A549 (cell line): ENCODE data around the gene BAIAP2L1. TPM values are rescaled to one million over a fixed set of nuclear protein-coding genes. Genes with fewer than 3 reads are reported as not detected.

Source experiments
- ATAC-seq, 2 experiments: fragments of 200-7000 bp in 1 of 2; fragments of >200 bp in 1 of 2; cut with Nextera tagmentation in 1 of 2; cut with Tn5 transposase in 1 of 2; 3 replicates each; pipeline versions ENCODE4 v1.8.0 to v1.9.1; 2018 to 2020; ENCODE audit warnings: mild to moderate bottlenecking in 1 of 2, moderate library complexity in 1 of 2
- CTCF ChIA-PET: fragments of 300-600 bp; sonication (Branson Sonifier 250); formaldehyde crosslinking; extraction: SDS; loops from one replicate; lab custom pipeline; 2021; ENCODE audit warnings: antibody characterized with exemption, inconsistent platforms; lab: Yijun Ruan, JAX
- POLR2A ChIA-PET: fragments of 350-600 bp; formaldehyde crosslinking; extraction: SDS; loops from one replicate; lab custom pipeline; 2021; ENCODE audit warnings: antibody characterized with exemption, inconsistent platforms; lab: Yijun Ruan, JAX
- DNase-seq, 2 experiments: peaks; one replicate each; pipeline versions ENCODE4 v3.0.0 to v3.0.0-alpha.2; 2011 to 2016; ENCODE audit warnings: low read depth in 1 of 2, low spot score in 1 of 2
- FAIRE-seq: peaks from 2 replicates; lab custom pipeline; 2011; peaks lifted over from hg19 to GRCh38; lab: Jason Lieb, UNC
- H3K27ac ChIP-seq, 2 experiments: fragments of >200 bp; sonication (Bioruptor Twin); formaldehyde crosslinking; 3 replicates each; pipeline ENCODE4 v1.5.1; 2016 to 2017
- H3K4me1 ChIP-seq: fragments of >200 bp; sonication (Bioruptor Twin); formaldehyde crosslinking; 3 replicates; pipeline ENCODE4 v1.6.1; 2016
- H3K4me2 ChIP-seq: fragments of >200 bp; sonication (Bioruptor Twin); formaldehyde crosslinking; 3 replicates; pipeline ENCODE4 v1.6.1; 2016
- H3K4me3 ChIP-seq: fragments of >200 bp; sonication (Bioruptor Twin); formaldehyde crosslinking; 3 replicates; pipeline ENCODE4 v1.5.1; 2016
- H3K9me3 ChIP-seq: fragments of >200 bp; sonication (Bioruptor Twin); formaldehyde crosslinking; 3 replicates; pipeline ENCODE4 v1.6.1; 2016
- ATOH8 ChIP-seq: fragments of 250-450 bp; sonication (Bioruptor Pico); IDR thresholded peaks from 2 replicates; pipeline ENCODE4 v1.5.0; 2020; ENCODE audit warnings: low read depth, mild to moderate bottlenecking, moderate library complexity
- CBX8 ChIP-seq: fragments of 200-600 bp; sonication (generic); IDR thresholded peaks from 2 replicates; pipeline ENCODE4 v1.6.1; 2016
- CHD2 ChIP-seq: fragments of 150-350 bp; IDR thresholded peaks from 2 replicates; pipeline ENCODE4 v1.6.1; 2014; ENCODE audit warnings: low read length; ENCODE audit not compliant: partially characterized antibody
- E2F6 ChIP-seq: IDR thresholded peaks from 2 replicates; pipeline ENCODE4 v1.6.1; 2012; ENCODE audit warnings: low read depth, borderline replicate concordance
- EHF ChIP-seq: fragments of 250-450 bp; sonication (Bioruptor Pico); IDR thresholded peaks from 2 replicates; pipeline ENCODE4 v1.5.0; 2020; ENCODE audit warnings: mild to moderate bottlenecking
- ELK1 ChIP-seq: fragments of 150-350 bp; IDR thresholded peaks from 2 replicates; pipeline ENCODE4 v1.6.1; 2014; ENCODE audit warnings: low read depth, mild to moderate bottlenecking, low read length
- ESRRA ChIP-seq: fragments of 150-350 bp; IDR thresholded peaks from 2 replicates; pipeline ENCODE4 v1.6.1; 2014; ENCODE audit warnings: mild to moderate bottlenecking, low read length, borderline replicate concordance
- FOSL2 ChIP-seq, 2 experiments: fragments of 450-650 bp in 1 of 2; fragments of >200 bp in 1 of 2; sonication (Bioruptor Twin) in 1 of 2; formaldehyde crosslinking; IDR thresholded peaks; 2 replicates each; pipeline versions ENCODE4 v1.5.0 to v1.6.1; 2016 to 2020; ENCODE audit warnings: mild to moderate bottlenecking in 1 of 2, moderate library complexity in 1 of 2
- FOXS1 ChIP-seq: fragments of 250-450 bp; sonication (Bioruptor Pico); IDR thresholded peaks from 2 replicates; pipeline ENCODE4 v1.5.0; 2020; ENCODE audit warnings: mild to moderate bottlenecking, moderate library complexity
- HEYL ChIP-seq: fragments of 250-450 bp; sonication (Bioruptor Pico); IDR thresholded peaks from 2 replicates; pipeline ENCODE4 v1.8.0; 2021; ENCODE audit warnings: mild to moderate bottlenecking, moderate library complexity
- JUN ChIP-seq, 2 experiments: fragments of >200 bp; sonication (Bioruptor Twin); formaldehyde crosslinking; IDR thresholded peaks; 2 replicates in 1 of 2; 3 replicates in 1 of 2; pipeline ENCODE4 v1.6.1; 2016 to 2017
- JUNB ChIP-seq: fragments of >200 bp; sonication (Bioruptor Twin); formaldehyde crosslinking; IDR thresholded peaks from 2 replicates; pipeline ENCODE4 v1.6.1; 2016
- KDM1A ChIP-seq: fragments of 200-600 bp; sonication (generic); IDR thresholded peaks from 2 replicates; pipeline ENCODE4 v1.6.1; 2016; ENCODE audit warnings: low read depth, mild to moderate bottlenecking
- KDM5A ChIP-seq: fragments of 200-600 bp; sonication (generic); IDR thresholded peaks from 2 replicates; pipeline ENCODE4 v1.6.1; 2016; ENCODE audit warnings: antibody characterized with exemption, mild to moderate bottlenecking
- MAX ChIP-seq: IDR thresholded peaks from 2 replicates; pipeline ENCODE4 v1.6.1; 2012
- MAZ ChIP-seq: fragments of 150-350 bp; IDR thresholded peaks from 2 replicates; pipeline ENCODE4 v1.6.1; 2014; ENCODE audit warnings: antibody characterized with exemption, low read depth, low read length, borderline replicate concordance
- MYC ChIP-seq: IDR thresholded peaks from 2 replicates; pipeline ENCODE4 v1.6.1; 2012; ENCODE audit warnings: mild to moderate bottlenecking, inconsistent platforms, low read length, improper control_type of control experiment, borderline replicate concordance
- NFE2L2 ChIP-seq: fragments of 150-350 bp; conservative IDR thresholded peaks from 2 replicates; pipeline ENCODE4 v1.6.1; 2014; ENCODE audit warnings: low read length
- NPAS2 ChIP-seq: fragments of 250-450 bp; sonication (Bioruptor Pico); IDR thresholded peaks from 2 replicates; pipeline ENCODE4 v1.8.0; 2022; ENCODE audit warnings: mild to moderate bottlenecking, moderate library complexity, borderline replicate concordance
- PBX3 ChIP-seq: IDR thresholded peaks from 2 replicates; pipeline ENCODE4 v1.6.1; 2012
- PHF8 ChIP-seq: fragments of 200-600 bp; sonication (generic); IDR thresholded peaks from 2 replicates; pipeline ENCODE4 v1.6.1; 2016; ENCODE audit warnings: low read depth, mild to moderate bottlenecking, antibody characterized with exemption, moderate library complexity, borderline replicate concordance
- RAD21 ChIP-seq, 2 experiments: fragments of >200 bp in 1 of 2; sonication (Bioruptor Twin) in 1 of 2; formaldehyde crosslinking in 1 of 2; IDR thresholded peaks in 1 of 2; conservative IDR thresholded peaks in 1 of 2; 2 replicates in 1 of 2; 3 replicates in 1 of 2; pipeline ENCODE4 v1.6.1; 2012 to 2018; ENCODE audit warnings: inconsistent platforms in 1 of 2
- RARB ChIP-seq: fragments of 250-450 bp; sonication (Bioruptor Pico); IDR thresholded peaks from 2 replicates; pipeline ENCODE4 v1.8.0; 2021; ENCODE audit warnings: mild to moderate bottlenecking, moderate library complexity
- REST ChIP-seq: fragments of 200-600 bp; sonication (generic); IDR thresholded peaks from 2 replicates; pipeline ENCODE4 v1.6.1; 2016; ENCODE audit warnings: antibody characterized with exemption, mild to moderate bottlenecking, moderate library complexity
- RNF2 ChIP-seq: fragments of 200-600 bp; sonication (generic); IDR thresholded peaks from 2 replicates; pipeline ENCODE4 v1.6.1; 2016; ENCODE audit warnings: low read depth, mild to moderate bottlenecking, antibody characterized with exemption, moderate library complexity, borderline replicate concordance
- SMC3 ChIP-seq: fragments of >200 bp; sonication (Bioruptor Twin); formaldehyde crosslinking; IDR thresholded peaks from 3 replicates; pipeline ENCODE4 v1.6.1; 2018; ENCODE audit warnings: inconsistent platforms
- TFCP2L1 ChIP-seq: fragments of 250-450 bp; sonication (Bioruptor Pico); IDR thresholded peaks from 2 replicates; pipeline ENCODE4 v1.5.0; 2021; ENCODE audit warnings: mild to moderate bottlenecking
- USF2 ChIP-seq: fragments of 450-650 bp; IDR thresholded peaks from 2 replicates; pipeline ENCODE4 v1.6.1; 2014; ENCODE audit warnings: antibody characterized with exemption
- ZFP36 ChIP-seq: fragments of 450-650 bp; IDR thresholded peaks from 2 replicates; pipeline ENCODE4 v1.6.1; 2014; ENCODE audit warnings: borderline replicate concordance; ENCODE audit not compliant: partially characterized antibody
- ZSCAN20 ChIP-seq: fragments of 250-450 bp; sonication (Bioruptor Pico); IDR thresholded peaks from 2 replicates; pipeline ENCODE4 v1.8.0; 2022; ENCODE audit warnings: mild to moderate bottlenecking, moderate library complexity
- WGBS: methylation state at CpG from one replicate; pipeline ENCODE4 v1.1.6; 2017; ENCODE audit errors: missing lambda C conversion rate; 5-methylcytosine and 5-hydroxymethylcytosine counted together
- polyA plus RNA-seq, 4 experiments: library from polyadenylated mRNA; depleted of rRNA in 3 of 4; stranded (reverse); fragments of >200 nt; fragmentation: RNase III in 1 of 4; extraction: RNeasy Plus Mini Kit Qiagen cat#74134 plus additional on column Dnase treatment in 1 of 4; gene quantifications; 2 replicates in 3 of 4; 3 replicates in 1 of 4; pipeline ENCODE4 v1.2.3, GENCODE V29; 2011 to 2017

The BAIAP2L1 gene
- polyA plus RNA-seq, 2 of the 4 experiments (the other 2 are of a cell fraction) = 39.4 to 89.3 TPM

- no peak for TF ChIP-seq ZFP36
- TF ChIP-seq CBX8 = no peak
- no peak for TF ChIP-seq RNF2
- no peak for TF ChIP-seq ATOH8 (CRISPR knock-in tag)
- TF ChIP-seq NPAS2 (CRISPR knock-in tag) = no peak
- no peak for TF ChIP-seq SMC3
These were observed 146.4 kb downstream of the BAIAP2L1 start (continued) for GRCh38 chr7:98254516-98254915.

GRCh38 chr7:98252425-98253054 is 148.3 kb downstream of the BAIAP2L1 start:
- Histone ChIP-seq H3K4me1 (peaks cover 17% of the 10 kb centered on the region), H3K4me3 (peak overlapping the region; percentile 80), H3K27ac (peak overlapping the region; percentile 81 to 92), H3K9me3 (no peaks in the 10 kb centered on the region), H3K4me2 (peak overlapping the region; percentile 93)
- CTCF ChIA-PET = interaction anchor here (1.7 kb wide), 1 partner anchor 14 kb away, joined by 5 read pairs; no protein-coding TSS in a partner anchor
- POLR2A ChIA-PET = no interaction called here
- peak; percentile 70 to 74; a peak in 5 of 6 replicates for ATAC-seq
- WGBS = 29% methylated on average over 23 of the region's 32 CpGs
- peak in 1 of 2 experiments; percentile 44 for DNase-seq
- no peak for FAIRE-seq
- TF ChIP-seq USF2 = no peak
- no peak for TF ChIP-seq KDM1A
- 0 out of 2 replicates have a peak, but pooled peaks have one; percentile 24 for TF ChIP-seq EHF
- no peak for TF ChIP-seq FOSL2 (IDR thresholded peaks at IDR 0.05)
- no peak for TF ChIP-seq FOSL2 (CRISPR knock-in tag; IDR thresholded peaks at IDR 0.05)
- TF ChIP-seq FOXS1 (CRISPR knock-in tag) = no peak
- no peak for TF ChIP-seq RAD21 (conservative IDR thresholded peaks at IDR 0.05 in 1 of 2, IDR thresholded peaks at IDR 0.05 in 1 of 2)
- no peak for TF ChIP-seq CBX8
- TF ChIP-seq TFCP2L1 (CRISPR knock-in tag) = no peak
- no peak for TF ChIP-seq MAZ
- TF ChIP-seq CHD2 = no peak
- TF ChIP-seq REST = no peak
- 0 out of 2 replicates have a peak, but pooled peaks have one; percentile 2 for TF ChIP-seq MYC
- TF ChIP-seq ZSCAN20 (CRISPR knock-in tag) = no peak
- no peak for TF ChIP-seq ELK1
- no peak for TF ChIP-seq JUN (IDR thresholded peaks at IDR 0.05)
- no peak for TF ChIP-seq RARB (CRISPR knock-in tag)
- TF ChIP-seq E2F6 = no peak
- peak; percentile 20; the same call in 1 of the 2 replicates for TF ChIP-seq KDM5A
- no peak for TF ChIP-seq ESRRA
- TF ChIP-seq NFE2L2 = no peak
- no peak for TF ChIP-seq JUNB
- TF ChIP-seq PHF8 = peak; percentile 36; the same call in 1 of the 2 replicates
- TF ChIP-seq SMC3 = no peak
- no peak for TF ChIP-seq PBX3
- peak; percentile 33; the same call in 1 of the 2 replicates for TF ChIP-seq MAX
- no peak for TF ChIP-seq HEYL (CRISPR knock-in tag)
